Panc1 (cell line): ENCODE data around the gene UBE2J1. TPM values are rescaled to one million over a fixed set of nuclear protein-coding genes. Genes with fewer than 3 reads are reported as not detected.

ENCODE experiments used
- ATAC-seq: fragments of 200-7000 bp; cut with Tn5 transposase; 2 replicates; pipeline ENCODE4 v1.9.1; 2020; ENCODE audit warnings: mild to moderate bottlenecking, moderate library complexity
- BruUV-seq: library from RNA; stranded (reverse); fragments of 400-500 nt; replicated peaks from 2 replicates; lab custom pipeline; 2021; lab: Mats Ljungman, UMichigan
- CTCF ChIA-PET: fragments of 300-600 bp; sonication (Branson Sonifier 250); formaldehyde crosslinking; loops from one replicate; lab custom pipeline; 2022; ENCODE audit warnings: antibody characterized with exemption; lab: Charles Lee
- POLR2A ChIA-PET: fragments of 300-600 bp; sonication (Branson Sonifier 250); formaldehyde crosslinking; loops from one replicate; lab custom pipeline; 2022; ENCODE audit warnings: antibody characterized with exemption; lab: Charles Lee
- DNase-seq: peaks from one replicate; pipeline ENCODE4 v3.0.0-alpha.2; 2010; ENCODE audit warnings: low read depth, low spot score
- H3K27ac ChIP-seq: 2 replicates; pipeline ENCODE4 v1.5.1; 2011; ENCODE audit warnings: mild to moderate bottlenecking, low read length, inconsistent platforms
- H3K27me3 ChIP-seq: fragments of 200-500 bp; sonication (Bioruptor generic); 2 replicates; pipeline ENCODE4 v1.6.0; 2014; ENCODE audit warnings: low read length, inconsistent platforms; ENCODE audit not compliant: control insufficient read depth, insufficient read depth
- H3K36me3 ChIP-seq: fragments of 200-500 bp; sonication (Bioruptor generic); 2 replicates; pipeline ENCODE4 v1.5.1; 2014; ENCODE audit warnings: inconsistent platforms, mild to moderate bottlenecking, low read length, moderate library complexity; ENCODE audit not compliant: control insufficient read depth, insufficient read depth
- H3K4me1 ChIP-seq: 2 replicates; pipeline ENCODE4 v1.5.1; 2011; ENCODE audit warnings: inconsistent platforms, mild to moderate bottlenecking, low read length, moderate library complexity; ENCODE audit not compliant: control insufficient read depth, insufficient read depth
- H3K4me3 ChIP-seq, 2 experiments: 2 replicates each; pipeline ENCODE4 v1.5.1; 2011 to 2012; ENCODE audit warnings: low read depth in 2 of 2, low read length in 2 of 2, mild to moderate bottlenecking in 2 of 2, inconsistent platforms in 1 of 2, moderate library complexity in 1 of 2
- H3K9me3 ChIP-seq: fragments of 200-500 bp; sonication (Bioruptor generic); 2 replicates; pipeline ENCODE4 v1.5.1; 2014; ENCODE audit warnings: low read depth, mild to moderate bottlenecking, inconsistent platforms, low read length, moderate library complexity; ENCODE audit not compliant: control insufficient read depth, insufficient read depth
- POLR2AphosphoS5 ChIP-seq: IDR thresholded peaks from 2 replicates; pipeline ENCODE4 v1.6.1; 2012; ENCODE audit warnings: mild to moderate bottlenecking, low read depth, low read length, moderate library complexity
- SIN3A ChIP-seq: IDR thresholded peaks from 2 replicates; pipeline ENCODE4 v1.6.1; 2012; ENCODE audit warnings: low read depth, mild to moderate bottlenecking, low read length, moderate library complexity, borderline replicate concordance; ENCODE audit not compliant: insufficient read depth
- TCF7L2 ChIP-seq: IDR thresholded peaks from 2 replicates; pipeline ENCODE4 v1.6.1; 2011; ENCODE audit warnings: mild to moderate bottlenecking, low read depth, low read length, inconsistent platforms
- in situ Hi-C: cut with HindIII; loops from 2 replicates; pipeline ENCODE4 v1.10.0; 2016; ENCODE audit warnings: low sequenced_read_pairs, low pct_unique_long_range_greater_than_20kb
- intact Hi-C: fragments of 100-400 bp; cut with micrococcal nuclease; formaldehyde crosslinking; loops from one replicate; pipeline ENCODE4 v1.10.0; 2022; ENCODE audit not compliant: unreplicated experiment
- total RNA-seq: library from RNA; stranded (reverse); gene quantifications from one replicate; pipeline ENCODE4 v1.2.1, GENCODE V29; 2021; ENCODE audit not compliant: unreplicated experiment
- TF ChIP-seq, protein P1 (sequence below), 2 experiments: IDR thresholded peaks; 2 replicates each; pipeline ENCODE4 v1.6.1; 2011 to 2012; ENCODE audit warnings: low read depth in 2 of 2, control low read depth in 1 of 2, low read length in 1 of 2, mild to moderate bottlenecking in 1 of 2, moderate library complexity in 1 of 2; ENCODE audit not compliant: insufficient read depth in 1 of 2
- TF ChIP-seq, protein P2 (sequence below): fragments of 450-650 bp; IDR thresholded peaks from 2 replicates; pipeline ENCODE4 v1.5.1; 2017; ENCODE audit warnings: mild to moderate bottlenecking

Gene UBE2J1
- total RNA-seq, 1 experiment from 2014 or later: 30.5 TPM

DNA sequence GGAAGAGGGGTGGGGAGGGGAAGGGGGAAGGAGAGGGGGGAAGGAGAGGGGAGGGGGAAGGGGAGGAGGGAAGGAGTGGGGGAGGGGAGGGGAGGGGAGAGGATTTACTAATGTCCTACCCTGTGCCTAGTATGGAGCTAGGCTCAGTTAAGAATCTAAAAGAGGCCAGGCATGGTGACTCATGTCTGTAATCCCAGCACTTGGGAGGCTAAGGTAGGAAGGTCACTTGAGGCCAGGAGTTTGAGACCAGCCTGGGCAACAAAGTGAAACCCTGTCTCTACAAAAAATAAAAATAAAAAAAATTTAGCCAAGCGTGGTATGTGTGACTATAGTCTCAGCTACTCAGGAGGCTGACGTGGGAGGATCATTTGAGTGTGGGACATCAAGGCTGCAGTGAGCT lies 13.0 kb downstream of the UBE2J1 start:
- no peaks in the 10 kb centered on the region for H3K27me3 ChIP-seq
- H3K36me3 ChIP-seq: peaks cover 13% of the 10 kb centered on the region; the same call in 1 of the 2 replicates
- no peak for ATAC-seq
- H3K27ac ChIP-seq: no peak overlapping the region
- no peak for TF ChIP-seq POLR2AphosphoS5
- TF ChIP-seq, protein P1, sequence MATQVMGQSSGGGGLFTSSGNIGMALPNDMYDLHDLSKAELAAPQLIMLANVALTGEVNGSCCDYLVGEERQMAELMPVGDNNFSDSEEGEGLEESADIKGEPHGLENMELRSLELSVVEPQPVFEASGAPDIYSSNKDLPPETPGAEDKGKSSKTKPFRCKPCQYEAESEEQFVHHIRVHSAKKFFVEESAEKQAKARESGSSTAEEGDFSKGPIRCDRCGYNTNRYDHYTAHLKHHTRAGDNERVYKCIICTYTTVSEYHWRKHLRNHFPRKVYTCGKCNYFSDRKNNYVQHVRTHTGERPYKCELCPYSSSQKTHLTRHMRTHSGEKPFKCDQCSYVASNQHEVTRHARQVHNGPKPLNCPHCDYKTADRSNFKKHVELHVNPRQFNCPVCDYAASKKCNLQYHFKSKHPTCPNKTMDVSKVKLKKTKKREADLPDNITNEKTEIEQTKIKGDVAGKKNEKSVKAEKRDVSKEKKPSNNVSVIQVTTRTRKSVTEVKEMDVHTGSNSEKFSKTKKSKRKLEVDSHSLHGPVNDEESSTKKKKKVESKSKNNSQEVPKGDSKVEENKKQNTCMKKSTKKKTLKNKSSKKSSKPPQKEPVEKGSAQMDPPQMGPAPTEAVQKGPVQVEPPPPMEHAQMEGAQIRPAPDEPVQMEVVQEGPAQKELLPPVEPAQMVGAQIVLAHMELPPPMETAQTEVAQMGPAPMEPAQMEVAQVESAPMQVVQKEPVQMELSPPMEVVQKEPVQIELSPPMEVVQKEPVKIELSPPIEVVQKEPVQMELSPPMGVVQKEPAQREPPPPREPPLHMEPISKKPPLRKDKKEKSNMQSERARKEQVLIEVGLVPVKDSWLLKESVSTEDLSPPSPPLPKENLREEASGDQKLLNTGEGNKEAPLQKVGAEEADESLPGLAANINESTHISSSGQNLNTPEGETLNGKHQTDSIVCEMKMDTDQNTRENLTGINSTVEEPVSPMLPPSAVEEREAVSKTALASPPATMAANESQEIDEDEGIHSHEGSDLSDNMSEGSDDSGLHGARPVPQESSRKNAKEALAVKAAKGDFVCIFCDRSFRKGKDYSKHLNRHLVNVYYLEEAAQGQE (IDR thresholded peaks at IDR 0.05; ENCODE audit: insufficient read depth in 1 of 2, low read depth in 2 of 2, low read length in 1 of 2): no peak
- no peak for TF ChIP-seq SIN3A
- TF ChIP-seq, protein P2, sequence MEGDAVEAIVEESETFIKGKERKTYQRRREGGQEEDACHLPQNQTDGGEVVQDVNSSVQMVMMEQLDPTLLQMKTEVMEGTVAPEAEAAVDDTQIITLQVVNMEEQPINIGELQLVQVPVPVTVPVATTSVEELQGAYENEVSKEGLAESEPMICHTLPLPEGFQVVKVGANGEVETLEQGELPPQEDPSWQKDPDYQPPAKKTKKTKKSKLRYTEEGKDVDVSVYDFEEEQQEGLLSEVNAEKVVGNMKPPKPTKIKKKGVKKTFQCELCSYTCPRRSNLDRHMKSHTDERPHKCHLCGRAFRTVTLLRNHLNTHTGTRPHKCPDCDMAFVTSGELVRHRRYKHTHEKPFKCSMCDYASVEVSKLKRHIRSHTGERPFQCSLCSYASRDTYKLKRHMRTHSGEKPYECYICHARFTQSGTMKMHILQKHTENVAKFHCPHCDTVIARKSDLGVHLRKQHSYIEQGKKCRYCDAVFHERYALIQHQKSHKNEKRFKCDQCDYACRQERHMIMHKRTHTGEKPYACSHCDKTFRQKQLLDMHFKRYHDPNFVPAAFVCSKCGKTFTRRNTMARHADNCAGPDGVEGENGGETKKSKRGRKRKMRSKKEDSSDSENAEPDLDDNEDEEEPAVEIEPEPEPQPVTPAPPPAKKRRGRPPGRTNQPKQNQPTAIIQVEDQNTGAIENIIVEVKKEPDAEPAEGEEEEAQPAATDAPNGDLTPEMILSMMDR: no peak
- no peak for TF ChIP-seq TCF7L2
- no TSS peak for BruUV-seq
- H3K4me1 ChIP-seq: no peaks in the 10 kb centered on the region
- intact Hi-C loops (no loop called here), in situ Hi-C loops (no loop called here)
- no peak for DNase-seq
- H3K9me3 ChIP-seq: no peaks in the 10 kb centered on the region
- ChIA-PET CTCF (interaction anchor here (0.6 kb wide), 1 partner anchor 72 kb away, joined by 3 read pairs; no protein-coding TSS in a partner anchor), POLR2A (interaction anchor here (0.7 kb wide), 1 partner anchor 10 kb away, joined by 5 read pairs; no protein-coding TSS in a partner anchor)
- no peak overlapping the region for H3K4me3 ChIP-seq

DNA sequence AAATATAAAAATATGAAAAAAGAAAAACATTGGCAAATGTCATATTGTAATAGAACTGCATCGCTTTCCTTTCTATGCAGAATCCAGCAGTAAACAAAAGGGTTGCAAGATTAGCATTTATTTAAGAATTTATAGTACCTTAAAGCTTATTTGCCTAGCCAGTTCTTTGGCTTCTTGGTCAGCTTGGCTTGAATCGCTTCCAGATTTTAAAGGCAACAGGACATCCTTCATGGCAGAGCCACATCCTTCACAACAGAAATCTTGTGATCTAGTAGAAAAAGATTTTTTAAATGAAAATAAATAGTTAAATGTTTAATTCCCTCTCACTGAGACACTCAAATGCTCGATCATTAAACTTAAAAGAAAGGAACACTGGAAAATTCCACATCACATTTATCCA lies 17.4 kb downstream of the UBE2J1 start:
- Histone ChIP-seq H3K4me3 (no peak overlapping the region), H3K9me3 (no peaks in the 10 kb centered on the region), H3K36me3 (peaks cover 9% of the 10 kb centered on the region; the same call in 1 of the 2 replicates), H3K27ac (no peak overlapping the region), H3K4me1 (no peaks in the 10 kb centered on the region), H3K27me3 (no peaks in the 10 kb centered on the region)
- TF ChIP-seq, protein P1 (IDR thresholded peaks at IDR 0.05; ENCODE audit: insufficient read depth in 1 of 2, low read depth in 2 of 2, low read length in 1 of 2): no peak
- TF ChIP-seq, protein P2: no peak
- TF ChIP-seq TCF7L2 (no peak), SIN3A (no peak), POLR2AphosphoS5 (no peak)
- BruUV-seq: TSS peak; percentile 24
- in situ Hi-C loops (no loop called here), intact Hi-C loops (no loop called here)
- no peak for ATAC-seq
- ChIA-PET POLR2A (no interaction called here), CTCF (no interaction called here)
- DNase-seq: no peak
